GM06990 (cell line): Measurements from ENCODE around the gene CTTNBP2.

ENCODE experiments used
- DNase-seq: peaks from one replicate; pipeline ENCODE4 v3.0.0-alpha.2; 2011; ENCODE audit not compliant: insufficient read length; ENCODE audit errors: extremely low read depth
- H3K27me3 ChIP-seq: replicated peaks from 2 replicates; pipeline ENCODE4 v1.6.0; 2011; ENCODE audit warnings: low read length; ENCODE audit not compliant: control insufficient read depth, insufficient read depth
- H3K36me3 ChIP-seq: 2 replicates; pipeline ENCODE4 v1.5.1; 2011; ENCODE audit warnings: low read length; ENCODE audit not compliant: control insufficient read depth, insufficient read depth
- H3K4me3 ChIP-seq: replicated peaks from 2 replicates; pipeline ENCODE4 v1.5.1; 2011; ENCODE audit warnings: low read depth, mild to moderate bottlenecking, control low read depth, low read length
- TF ChIP-seq, protein P1 (sequence below): IDR thresholded peaks from 2 replicates; pipeline ENCODE4 v1.5.1; 2011; ENCODE audit warnings: low read length, control low read depth, mild to moderate bottlenecking, inconsistent platforms; ENCODE audit not compliant: insufficient read depth, poor library complexity, severe bottlenecking

CTTNBP2 gene

DNA sequence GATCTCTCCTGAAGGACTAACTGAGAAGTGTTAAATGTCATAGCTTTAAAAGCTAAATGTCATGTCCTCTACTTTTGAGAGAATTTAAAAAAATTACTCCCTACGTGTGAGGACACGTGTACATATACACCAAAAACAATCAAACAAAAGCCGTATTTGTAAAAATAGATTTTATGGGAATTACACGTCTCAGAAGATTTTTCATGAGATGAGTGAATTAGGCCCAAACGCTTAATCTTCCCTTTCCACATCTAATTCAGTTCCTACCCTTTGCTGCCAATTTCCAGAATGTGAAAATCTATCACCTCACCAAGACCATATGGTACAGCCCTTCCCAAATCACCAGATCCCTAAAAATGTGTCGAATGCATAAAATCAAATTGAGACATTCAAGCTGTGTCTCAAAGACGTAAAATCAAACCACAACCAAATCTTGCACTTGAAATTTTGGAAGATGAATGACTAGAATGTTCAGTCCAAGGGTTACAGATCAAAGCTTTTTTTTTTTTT lies 1.0 kb upstream of the CTTNBP2 start:
- TF ChIP-seq, protein P1, sequence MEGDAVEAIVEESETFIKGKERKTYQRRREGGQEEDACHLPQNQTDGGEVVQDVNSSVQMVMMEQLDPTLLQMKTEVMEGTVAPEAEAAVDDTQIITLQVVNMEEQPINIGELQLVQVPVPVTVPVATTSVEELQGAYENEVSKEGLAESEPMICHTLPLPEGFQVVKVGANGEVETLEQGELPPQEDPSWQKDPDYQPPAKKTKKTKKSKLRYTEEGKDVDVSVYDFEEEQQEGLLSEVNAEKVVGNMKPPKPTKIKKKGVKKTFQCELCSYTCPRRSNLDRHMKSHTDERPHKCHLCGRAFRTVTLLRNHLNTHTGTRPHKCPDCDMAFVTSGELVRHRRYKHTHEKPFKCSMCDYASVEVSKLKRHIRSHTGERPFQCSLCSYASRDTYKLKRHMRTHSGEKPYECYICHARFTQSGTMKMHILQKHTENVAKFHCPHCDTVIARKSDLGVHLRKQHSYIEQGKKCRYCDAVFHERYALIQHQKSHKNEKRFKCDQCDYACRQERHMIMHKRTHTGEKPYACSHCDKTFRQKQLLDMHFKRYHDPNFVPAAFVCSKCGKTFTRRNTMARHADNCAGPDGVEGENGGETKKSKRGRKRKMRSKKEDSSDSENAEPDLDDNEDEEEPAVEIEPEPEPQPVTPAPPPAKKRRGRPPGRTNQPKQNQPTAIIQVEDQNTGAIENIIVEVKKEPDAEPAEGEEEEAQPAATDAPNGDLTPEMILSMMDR = no peak
- DNase-seq = no peak
- Histone ChIP-seq H3K4me3 (no peak overlapping the region), H3K36me3 (no peaks in the 10 kb centered on the region), H3K27me3 (peaks cover 4% of the 10 kb centered on the region)

GRCh38 chr7:117872561-117873309 lies 506 bp downstream of the CTTNBP2 start:
- TF ChIP-seq, protein P1 = no peak
- H3K4me3 ChIP-seq = no peak overlapping the region

GRCh38 chr7:117871778-117872538 lies 1.3 kb downstream of the CTTNBP2 start:
- Histone ChIP-seq H3K27me3 (peaks cover 4% of the 10 kb centered on the region), H3K4me3 (no peak overlapping the region), H3K36me3 (no peaks in the 10 kb centered on the region)
- DNase-seq = no peak
- TF ChIP-seq, protein P1 = no peak

More at GRCh38 chr7:117872561-117873309, 506 bp downstream of the CTTNBP2 start:
- no peak for DNase-seq
- Histone ChIP-seq H3K27me3 (peaks cover 4% of the 10 kb centered on the region), H3K36me3 (no peaks in the 10 kb centered on the region)

DNA sequence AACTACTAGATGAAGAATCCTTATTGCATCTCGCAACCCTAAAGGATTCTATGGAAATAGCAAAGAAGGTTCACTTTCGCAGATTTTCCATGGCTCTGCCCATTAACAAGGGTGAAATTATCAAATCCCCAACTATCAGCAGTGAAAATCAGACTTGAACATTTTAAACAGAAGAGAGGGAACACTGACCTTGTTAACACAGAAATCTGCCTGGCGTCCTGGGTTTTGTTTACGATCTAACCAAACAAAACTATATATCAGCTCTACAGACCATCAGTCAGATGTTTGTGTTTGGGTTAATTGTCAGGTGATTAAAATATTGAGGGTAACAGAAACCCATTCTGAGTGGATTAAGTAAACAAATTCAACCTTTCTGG lies 1.9 kb downstream of the CTTNBP2 start:
- peaks cover 4% of the 10 kb centered on the region for H3K27me3 ChIP-seq
- H3K36me3 ChIP-seq = no peaks in the 10 kb centered on the region
- TF ChIP-seq, protein P1 = no peak
- no peak for DNase-seq
- no peak overlapping the region for H3K4me3 ChIP-seq

DNA sequence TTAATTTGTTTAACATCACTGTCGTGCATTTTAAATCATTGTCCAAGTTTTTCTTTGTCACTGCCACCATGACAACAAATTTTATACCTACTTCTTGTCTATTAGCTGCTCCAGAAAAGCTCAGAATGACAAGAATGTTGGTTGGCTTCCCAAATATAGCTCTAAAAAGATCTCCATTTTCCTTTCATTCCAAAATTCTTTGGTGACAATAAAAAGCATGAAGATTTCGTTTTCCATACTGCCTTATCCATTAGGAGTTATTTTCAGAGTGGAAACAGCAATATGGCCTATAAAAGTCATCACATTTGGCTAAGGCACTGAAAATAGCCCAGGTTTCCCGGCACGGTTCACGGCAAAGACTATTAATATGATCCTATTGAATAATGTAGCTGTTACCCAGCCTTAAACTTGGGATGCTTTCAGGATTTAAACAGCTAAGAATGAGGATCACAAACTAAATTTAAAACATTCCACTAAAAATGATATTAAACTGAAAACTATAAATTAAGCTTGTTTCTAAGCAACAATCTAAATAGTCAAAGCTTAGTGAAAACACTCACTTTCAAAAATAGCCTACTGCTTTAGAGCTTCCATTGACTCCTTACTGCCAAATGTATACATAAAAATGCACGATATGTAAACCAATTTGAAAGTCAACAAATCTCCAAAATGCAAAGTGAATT lies 2.7 kb downstream of the CTTNBP2 start:
- H3K27me3 ChIP-seq = peaks cover 4% of the 10 kb centered on the region
- H3K4me3 ChIP-seq = no peak overlapping the region
- TF ChIP-seq, protein P1 = no peak
- H3K36me3 ChIP-seq = no peaks in the 10 kb centered on the region
- no peak for DNase-seq
